ENCODE results near the gene SLC27A6.
"Not testable (repeated sequence)": the region's sequence is repeated elsewhere in the genome, so short reads cannot be mapped to it uniquely, and the experiment has no call there.

The SLC27A6 gene

DNA sequence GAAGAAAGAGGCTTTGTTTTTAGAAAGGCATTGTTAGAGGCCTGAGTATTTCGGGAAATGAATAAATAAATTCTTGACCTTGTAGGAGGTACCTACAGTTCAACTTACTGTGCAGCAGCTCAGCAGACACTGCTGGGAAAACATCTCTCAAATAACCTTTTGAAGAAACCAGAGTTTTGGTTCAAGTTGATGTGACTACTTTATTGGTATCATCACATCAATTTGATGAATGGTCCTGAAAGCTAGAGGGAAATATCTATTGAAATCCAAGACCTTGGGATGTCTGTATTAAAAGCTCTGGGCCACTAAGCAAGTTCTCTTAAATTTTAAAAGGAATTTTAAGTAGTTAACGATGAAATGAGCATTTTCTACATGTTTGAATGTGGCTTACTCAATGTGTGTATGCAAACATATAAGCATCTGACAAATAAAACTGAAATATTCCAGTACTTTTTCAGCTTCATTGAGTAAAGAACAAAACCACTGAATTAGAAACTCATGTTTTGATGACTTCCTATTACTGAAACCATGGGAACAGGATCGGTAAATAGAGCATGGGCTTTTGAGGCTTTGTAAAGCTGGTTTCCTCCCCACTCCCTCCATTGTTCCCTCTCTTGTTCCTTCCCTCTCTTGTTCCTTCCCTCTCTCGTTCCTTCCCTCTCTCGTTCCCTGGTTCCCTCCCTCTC, 36.7 kb downstream of the SLC27A6 start:
- DNase-seq (ENCODE audit: low read depth) = no peak

DNA sequence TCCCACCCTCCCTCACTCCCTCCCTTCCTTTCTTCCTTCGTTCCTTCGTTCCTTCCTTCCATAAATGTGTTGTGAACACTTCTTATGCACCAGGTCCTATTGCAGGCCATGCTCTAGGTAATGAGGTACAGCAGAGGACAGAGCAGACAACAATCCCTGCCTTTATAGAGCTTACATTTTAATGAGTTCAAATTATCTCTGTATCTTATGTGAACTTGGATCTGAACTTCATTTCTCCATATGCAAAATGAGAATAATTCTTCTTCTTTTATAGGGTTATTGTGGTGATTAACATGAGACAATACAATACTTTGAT, 37.2 kb downstream of the SLC27A6 start:
- no peak for DNase-seq (ENCODE audit: low read depth)

DNA sequence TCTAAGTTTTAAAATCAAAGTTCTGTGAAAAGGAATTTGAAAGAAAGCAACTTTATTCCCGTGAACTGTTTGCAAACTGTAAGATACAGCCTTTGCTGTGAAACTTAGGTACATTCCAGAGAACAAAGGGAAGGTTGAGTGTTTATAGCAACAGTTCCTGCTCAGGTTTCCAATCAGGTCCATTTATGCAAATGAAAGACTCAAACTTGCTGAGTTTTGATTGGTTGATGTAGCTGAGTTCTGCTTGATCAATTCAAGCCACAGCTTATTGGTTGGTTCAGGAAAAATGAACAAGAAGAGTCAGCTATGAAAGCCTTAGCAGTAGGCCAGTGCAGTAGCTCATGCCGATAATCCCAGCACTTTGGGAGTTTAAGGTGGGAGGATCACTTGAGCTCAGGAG, 37.9 kb downstream of the SLC27A6 start:
- DNase-seq (ENCODE audit: low read depth) = no peak

DNA sequence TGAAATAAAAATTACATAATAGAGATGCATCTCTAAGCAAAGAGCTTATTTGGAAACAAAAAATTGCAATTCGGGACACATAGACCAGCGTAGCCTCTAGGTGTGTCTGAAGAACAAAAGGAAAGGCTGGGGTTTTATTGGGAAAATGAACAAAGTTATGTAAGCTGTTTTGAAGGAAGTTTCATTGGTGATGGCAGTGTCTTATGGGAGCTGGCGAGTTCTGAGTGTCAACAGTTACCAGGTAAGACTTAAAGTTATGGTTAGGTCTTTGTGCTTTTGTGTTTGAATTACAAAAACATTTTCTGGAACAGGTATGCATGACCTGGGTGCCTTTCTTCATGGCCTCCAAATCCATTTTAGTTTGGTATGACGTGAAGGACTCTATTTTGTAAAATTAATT, 48.9 kb downstream of the SLC27A6 start:
- DNase-seq (ENCODE audit: low read depth) = no peak

DNA sequence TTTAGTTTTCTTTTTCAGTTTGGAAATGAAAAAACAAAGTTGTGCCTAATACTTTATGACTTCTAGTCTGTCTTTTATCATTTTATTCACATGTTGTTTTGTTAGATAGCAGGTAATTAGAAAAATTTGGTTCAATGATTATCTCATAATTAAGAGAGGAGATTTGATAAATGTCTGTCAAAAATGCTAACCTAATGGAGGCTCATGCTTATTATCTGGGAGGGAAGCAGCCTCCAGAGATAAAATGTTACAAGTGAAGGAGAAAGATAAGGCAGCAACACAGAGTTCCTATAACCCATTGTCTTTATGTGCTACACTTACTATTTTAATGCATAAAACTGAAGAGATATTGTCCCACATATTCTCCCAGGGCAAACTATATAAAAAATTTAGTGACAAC, 53.5 kb downstream of the SLC27A6 start:
- DNase-seq (ENCODE audit: low read depth) = no peak

DNA sequence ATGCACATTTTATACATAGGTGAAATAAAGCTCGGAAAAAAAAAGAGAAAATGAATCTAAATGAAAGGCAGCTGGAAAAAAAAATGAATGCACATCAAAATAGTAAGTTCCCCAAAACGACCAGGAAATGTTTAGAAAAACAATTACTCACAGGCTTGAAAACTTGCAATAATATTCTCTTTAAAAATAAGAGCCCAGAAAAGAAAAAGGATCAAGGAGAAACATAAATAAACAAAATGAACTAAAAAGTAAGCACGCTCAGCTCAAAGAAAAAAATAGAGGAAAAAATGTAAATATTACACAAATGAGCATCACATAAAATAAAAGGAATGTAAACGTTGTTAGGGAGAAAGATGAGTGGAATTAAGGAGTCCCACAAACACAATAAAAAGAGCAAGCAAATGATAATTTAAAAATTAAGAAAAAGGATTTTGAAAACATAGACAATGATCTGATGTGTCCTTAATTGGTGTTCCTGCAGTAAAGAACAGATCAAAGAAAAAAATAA, 54.2 kb downstream of the SLC27A6 start:
- DNase-seq (ENCODE audit: low read depth) = no peak

DNA sequence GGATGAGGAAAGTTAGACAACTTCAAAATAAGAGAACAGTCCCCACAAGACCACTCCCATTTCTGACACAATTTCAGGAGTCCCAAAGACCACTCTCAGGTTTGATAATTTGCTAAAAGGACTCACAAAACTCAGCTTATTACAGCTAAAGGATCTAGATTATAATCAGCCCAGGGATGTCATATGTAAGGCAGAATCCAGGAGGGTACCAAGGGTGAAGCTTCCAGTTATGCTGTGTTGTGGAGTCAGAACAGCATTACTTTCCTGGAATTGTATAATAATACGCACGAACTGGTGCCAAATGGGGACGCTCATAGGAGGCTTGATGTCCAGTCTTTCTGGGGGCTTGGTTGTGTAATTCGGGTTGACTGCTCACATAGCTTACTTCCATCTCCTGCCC, 55.4 kb downstream of the SLC27A6 start:
- no peak for DNase-seq (ENCODE audit: low read depth)

DNA sequence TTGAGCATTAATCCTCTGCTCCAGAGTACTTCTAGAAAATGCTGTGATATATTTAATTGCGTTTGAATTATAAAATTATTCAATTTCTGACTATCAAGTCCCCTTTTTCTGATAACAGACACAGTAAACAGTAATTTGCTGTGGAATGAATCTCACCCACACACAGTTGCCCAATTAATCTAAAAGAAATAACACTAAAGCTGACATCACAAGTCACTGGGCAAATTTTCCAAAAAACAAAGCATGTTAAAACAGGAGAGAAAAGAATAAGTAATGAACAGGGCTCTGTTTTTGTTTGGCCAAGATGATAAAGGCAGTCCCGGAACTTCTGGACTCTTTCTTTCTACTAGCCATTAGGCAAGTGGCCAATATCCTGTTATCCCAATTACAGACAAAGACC, 56.5 kb downstream of the SLC27A6 start:
- DNase-seq (ENCODE audit: low read depth) = no peak

DNA sequence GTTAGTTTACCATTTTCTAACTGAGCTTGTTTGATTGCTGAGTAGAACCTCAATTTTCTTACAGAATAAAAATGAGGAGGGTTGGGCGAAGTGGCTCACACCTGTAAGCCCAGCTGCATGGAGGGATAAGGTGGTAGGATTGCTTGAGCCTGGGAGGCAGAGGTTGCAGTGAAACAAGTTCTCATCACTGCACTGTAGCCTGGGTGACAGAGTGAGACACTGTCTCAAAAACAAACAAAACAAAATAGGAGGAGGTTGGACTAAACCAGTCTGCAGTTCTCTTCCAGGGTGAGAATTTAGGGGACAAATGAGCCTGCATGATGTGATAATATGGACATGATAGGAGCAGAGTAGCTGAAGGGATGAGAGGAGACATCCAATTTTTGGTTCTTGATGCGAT, 57.3 kb downstream of the SLC27A6 start:
- no peak for DNase-seq (ENCODE audit: low read depth)

DNA sequence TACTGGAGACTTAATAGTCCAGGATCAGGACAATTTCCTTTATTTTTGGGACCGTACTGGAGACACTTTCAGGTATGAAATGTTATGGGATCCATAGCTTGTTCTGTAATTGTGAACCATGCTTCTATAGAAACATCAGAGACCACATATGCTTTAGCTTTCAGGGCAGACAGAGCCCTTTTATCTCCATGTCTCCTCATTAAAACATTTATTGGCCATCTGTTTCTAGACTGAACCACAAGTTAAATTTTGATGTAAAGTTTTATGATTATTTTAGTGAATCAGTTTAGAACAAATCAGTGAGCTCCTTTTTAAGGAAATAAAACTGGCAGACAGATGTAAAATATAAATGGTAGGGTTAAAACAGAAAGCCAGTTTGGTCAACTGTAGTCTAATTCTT, 62.0 kb downstream of the SLC27A6 start:
- no peak for DNase-seq (ENCODE audit: low read depth)

DNA sequence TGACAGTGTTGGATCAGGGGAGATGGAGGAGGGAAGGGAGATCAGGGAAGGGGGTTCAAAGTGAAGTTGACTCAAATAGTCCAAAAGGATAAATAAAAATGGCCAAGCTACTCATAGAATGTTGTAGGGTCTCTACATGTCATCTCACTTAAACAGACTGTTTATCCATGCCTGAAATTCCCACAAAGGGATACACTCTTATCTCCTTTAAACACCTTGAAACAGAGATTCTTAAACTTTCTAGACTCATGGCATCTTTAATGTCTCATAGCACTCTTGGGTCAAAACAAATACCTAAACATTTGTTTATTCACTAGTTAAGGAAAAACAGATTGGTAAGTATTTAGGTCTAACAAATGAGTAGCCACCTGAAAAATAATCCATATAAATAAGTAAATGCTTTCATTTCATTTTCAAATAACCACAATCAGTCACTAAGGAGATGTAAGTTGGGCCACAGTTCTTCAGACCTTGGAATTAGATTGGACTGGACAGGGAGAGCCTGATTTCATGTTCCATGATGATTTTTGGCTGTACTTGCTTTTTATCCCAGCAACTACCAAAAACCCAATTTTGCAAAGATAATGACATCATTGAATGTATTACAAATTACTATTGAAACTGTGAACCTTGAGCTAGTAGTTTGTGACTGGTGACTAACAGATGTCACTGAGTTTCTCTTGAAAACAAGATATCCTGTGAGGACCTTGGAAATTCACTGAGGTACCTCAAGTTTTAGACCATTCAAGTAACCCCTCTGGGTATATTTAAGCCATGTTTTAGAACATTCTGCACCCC, 66.8 kb downstream of the SLC27A6 start:
- DNase-seq (ENCODE audit: low read depth) = no peak

DNA sequence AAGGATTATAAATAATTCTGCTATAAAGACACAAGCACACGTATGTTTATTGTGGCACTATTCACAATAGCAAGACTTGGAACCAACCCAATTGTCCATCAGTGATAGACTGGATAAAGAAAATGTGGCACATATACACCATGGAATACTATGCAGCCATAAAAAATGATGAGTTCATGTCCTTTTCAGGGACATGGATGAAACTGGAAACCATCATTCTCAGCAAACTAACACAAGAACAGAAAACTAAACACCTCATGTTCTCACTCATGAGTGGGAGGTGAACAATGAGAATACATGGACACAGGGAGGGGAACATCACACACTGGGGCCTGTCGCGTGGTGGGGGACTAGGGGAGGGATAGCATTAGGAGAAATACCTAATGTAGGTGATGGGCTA, 71.0 kb downstream of the SLC27A6 start:
- not testable (repeated sequence) for DNase-seq (ENCODE audit: low read depth)

DNA sequence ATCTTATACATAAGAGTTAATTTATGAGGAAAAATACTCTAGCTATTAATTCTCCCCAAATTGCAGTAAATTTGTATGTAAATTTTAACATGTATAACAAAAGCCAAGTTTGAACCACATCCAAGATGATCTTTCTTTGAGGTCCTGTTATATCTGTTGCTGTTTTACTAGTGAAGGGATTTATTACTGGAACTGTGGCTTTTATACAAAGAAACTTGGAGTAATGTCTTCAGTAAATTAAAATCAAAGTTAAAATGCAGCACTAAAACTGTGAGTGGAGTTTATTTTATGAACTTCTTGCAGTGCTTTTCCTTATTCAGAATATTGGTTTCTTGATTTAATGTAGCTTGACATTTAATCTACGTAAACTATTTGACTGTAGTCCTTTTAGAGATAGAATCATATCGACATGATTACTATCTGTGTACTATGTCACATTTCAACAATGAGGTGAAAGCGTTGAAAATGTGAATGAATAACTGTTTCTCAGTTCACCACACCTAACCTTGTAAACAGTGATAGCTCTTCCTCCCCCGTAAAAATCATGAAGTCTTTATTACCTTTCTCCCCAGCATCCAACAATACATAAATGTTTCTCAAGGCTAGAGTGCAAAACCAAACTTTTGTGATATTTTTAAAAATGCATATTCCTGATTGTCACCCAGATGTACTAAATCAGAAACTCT, 76.1 kb downstream of the SLC27A6 start:
- no peak for DNase-seq (ENCODE audit: low read depth)

DNA sequence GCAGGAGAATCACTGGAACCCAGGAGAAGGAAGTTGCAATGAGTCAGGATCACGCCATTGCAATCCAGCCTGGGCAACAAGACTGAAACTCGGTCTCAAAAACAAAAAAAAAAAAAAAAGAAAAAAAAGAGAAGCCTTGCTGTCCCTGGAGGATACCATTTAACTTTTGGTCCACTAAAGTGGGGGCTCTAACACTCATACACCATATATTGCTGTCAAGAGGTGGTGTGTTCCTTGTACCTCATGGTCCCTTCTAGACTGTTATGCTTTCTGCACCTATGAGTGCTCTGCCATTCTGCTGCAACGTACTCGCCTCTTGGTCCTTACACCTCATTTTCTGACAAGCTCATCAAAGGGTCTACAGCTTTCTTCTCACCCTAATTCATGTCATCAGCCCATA, 77.0 kb downstream of the SLC27A6 start:
- no peak for DNase-seq (ENCODE audit: low read depth)

DNA sequence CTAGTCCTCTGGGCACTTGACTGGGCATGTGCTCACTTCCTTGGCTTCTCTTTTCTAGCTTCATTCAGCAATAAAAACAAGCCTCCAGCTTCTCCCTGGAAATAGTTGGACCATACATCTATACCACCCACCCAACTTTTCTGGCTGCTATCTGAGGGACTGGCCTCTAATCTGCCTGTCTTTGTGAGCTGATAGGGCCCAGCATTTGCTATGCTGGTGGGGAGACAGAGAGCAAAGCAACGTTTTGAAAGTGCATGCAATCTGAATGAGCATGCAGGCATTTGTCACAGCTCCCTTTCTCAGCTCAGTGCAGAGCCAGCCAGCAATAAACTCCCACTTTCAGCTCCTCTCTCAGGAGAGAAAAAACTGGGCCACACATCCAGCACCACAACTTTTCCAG, 78.6 kb downstream of the SLC27A6 start:
- no peak for DNase-seq (ENCODE audit: low read depth)

DNA sequence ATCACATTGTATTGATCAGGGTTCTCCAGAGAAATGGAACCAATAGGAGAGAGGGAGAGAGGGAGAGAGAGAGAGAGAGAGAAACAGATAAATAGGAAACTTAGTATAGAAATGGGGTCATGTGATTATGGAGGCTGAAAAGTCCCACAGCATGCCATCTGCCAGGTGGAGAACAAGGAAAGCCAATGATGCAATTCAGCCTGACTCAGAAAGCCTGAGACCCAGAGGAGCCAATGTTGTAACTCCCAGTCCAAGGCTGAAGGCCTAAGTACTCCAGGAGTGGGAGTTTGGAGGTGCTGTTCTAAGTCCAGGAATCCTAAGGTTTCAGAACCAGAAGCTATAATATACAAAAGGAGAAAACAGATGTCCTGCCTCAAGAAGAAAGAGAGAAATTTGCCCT, 80.9 kb downstream of the SLC27A6 start:
- no peak for DNase-seq (ENCODE audit: low read depth)

DNA sequence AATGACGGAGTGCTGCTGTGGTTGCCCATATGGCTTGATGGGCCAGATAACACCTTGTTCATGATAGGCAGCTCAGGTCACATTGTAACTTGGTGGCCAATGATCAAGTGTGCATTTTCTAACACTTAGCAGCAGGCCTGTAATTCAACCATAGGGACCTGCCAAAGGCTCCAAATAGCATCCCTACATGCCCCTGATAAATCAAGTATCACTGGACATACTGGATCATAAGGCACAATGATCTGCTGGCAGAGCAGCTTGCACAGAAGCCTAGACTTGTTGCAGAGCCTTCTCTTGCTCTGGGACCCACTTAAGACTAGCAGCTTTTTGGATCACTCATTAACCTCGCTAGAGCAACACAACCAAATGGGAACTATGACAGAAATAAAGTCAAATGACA, 83.2 kb downstream of the SLC27A6 start:
- no peak for DNase-seq (ENCODE audit: low read depth)

DNA sequence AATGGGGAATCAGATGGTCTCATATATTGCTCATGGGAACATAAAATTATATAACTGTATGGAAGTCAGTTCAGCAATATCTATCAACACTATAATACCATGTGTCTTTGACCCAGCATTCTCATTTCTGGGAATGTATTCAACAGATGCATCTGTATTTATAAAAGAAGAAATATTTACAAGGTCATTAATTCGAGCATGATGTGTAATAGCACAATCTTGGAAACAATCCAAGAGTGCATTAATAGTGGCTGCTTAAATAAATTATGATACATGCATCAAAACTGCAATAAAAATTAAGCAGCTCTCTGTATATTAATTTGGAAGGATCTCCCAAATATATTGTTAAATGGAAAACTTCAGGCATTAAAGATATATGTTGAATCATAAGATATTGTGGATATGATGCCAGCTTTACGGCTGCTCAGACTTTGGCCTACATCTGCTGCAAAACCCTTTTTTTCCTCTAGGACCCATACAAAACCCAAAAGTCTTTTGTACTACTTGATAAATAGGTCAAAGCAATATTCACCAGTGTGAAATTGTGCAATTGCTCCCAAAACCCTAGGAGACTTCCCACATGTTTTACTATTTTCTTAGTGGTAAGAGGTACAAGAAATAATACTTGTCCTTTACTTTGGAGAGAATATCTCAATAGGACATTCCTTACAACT, 84.0 kb downstream of the SLC27A6 start:
- no peak for DNase-seq (ENCODE audit: low read depth)

DNA sequence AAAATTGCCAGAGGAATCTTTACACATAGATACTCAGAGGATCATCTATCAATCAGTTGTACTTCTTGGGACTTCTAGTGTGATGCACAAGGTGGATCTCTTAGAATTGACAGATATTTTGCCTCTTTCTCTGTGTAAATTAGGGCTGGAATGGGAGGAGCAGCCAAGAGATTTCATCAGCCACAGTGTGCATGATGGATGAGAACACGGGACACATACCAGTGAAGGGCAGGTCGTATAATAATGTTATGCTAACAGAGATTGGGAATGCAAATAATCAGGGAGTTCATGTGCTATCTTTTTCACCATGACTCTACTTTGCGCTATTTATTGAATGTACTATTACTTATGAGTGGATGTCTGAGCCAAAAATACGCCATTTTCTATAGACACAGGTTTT, 86.0 kb downstream of the SLC27A6 start:
- no peak for DNase-seq (ENCODE audit: low read depth)

DNA sequence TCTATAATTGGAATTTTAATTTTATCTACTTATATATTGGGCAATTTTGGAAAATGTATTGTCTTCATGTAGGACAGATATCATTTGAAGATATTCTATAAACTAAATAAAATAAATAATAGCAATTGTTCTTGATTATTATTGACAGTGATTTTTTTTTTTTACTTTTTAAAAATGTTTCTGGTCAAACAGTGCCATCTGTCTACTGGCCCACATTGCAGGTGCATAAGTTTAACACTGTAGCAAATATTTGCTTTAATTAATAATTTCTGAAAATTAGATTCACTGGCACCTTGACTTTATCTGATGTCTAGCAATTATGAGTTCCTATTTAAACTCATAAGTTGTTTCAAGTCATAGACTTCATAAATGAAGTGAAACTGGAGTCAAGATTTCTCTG, 88.2 kb downstream of the SLC27A6 start:
- no peak for DNase-seq (ENCODE audit: low read depth)

DNA sequence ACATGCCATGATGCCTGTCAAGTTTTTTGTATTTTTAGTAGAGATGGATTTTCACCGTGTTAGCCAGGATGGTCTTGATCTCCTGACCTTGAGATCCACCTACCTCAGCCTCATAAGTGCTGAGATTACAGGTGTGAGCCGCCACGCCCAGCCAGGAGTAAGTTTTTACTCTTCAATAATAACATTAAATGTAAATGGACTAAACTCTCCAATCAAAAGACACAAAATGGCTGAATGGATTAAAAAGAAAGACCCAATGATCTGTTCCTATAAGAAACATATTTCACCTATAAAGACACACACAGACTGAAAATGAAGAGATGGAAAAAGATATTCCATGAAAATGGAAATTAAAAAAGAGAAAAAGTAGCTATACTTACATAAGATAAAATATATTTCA, 92.0 kb downstream of the SLC27A6 start:
- DNase-seq (ENCODE audit: low read depth) = no peak

DNA sequence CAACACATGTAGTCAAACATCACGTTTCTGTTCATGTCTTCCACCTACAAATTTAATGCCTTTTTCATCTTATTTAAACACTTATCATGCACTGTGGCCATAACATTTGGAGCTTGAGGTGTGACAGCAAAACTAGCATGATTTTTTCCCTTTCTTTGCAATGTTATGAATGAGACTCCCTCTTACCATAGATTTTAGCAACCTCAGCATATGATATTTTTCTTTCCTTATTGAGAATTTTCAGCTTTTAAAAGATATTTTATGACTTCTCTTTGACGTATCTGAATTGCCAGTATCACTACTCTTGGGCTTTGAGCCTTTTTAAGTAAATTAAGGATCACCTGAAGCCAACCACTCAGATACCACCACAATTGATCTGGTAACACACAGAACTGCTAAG, 96.6 kb downstream of the SLC27A6 start:
- DNase-seq (ENCODE audit: low read depth) = no peak
